ENCODE results near the gene RDH14. TPM values are rescaled to one million over a fixed set of nuclear protein-coding genes. Genes with fewer than 3 reads are reported as not detected.

The RDH14 gene
- polyA plus RNA-seq, 2 of the 4 experiments (the other 2 are of a cell fraction) = 37.0 to 44.5 TPM

- Histone ChIP-seq H3K4me2 (no peak overlapping the region), H3K9me3 (no peaks in the 10 kb centered on the region), H3K4me1 (no peaks in the 10 kb centered on the region), H3K4me3 (no peak overlapping the region), H3K27ac (no peak overlapping the region)
- FAIRE-seq = no peak
- 55% methylated on average over 2 of the region's 2 CpGs for WGBS (ENCODE audit: missing lambda C conversion rate)
- no peak for ATAC-seq
- POLR2A ChIA-PET = no interaction called here
- CTCF ChIA-PET = interaction anchor here (0.6 kb wide), 1 partner anchor 14 kb away, joined by 3 read pairs; no protein-coding TSS in a partner anchor
- TF ChIP-seq HDAC2 (IDR thresholded peaks at IDR 0.05) (no peak), KDM1A (IDR thresholded peaks at IDR 0.05; ENCODE audit: low read depth) (no peak), CEBPB (IDR thresholded peaks at IDR 0.05) (no peak), EHF (CRISPR knock-in tag; IDR thresholded peaks at IDR 0.05) (no peak), NR3C1 (IDR thresholded peaks at IDR 0.05) (no peak), MAFK (IDR thresholded peaks at IDR 0.05; ENCODE audit: partially characterized antibody) (no peak), EP300 (IDR thresholded peaks at IDR 0.05) (no peak), HOXB13 (CRISPR knock-in tag; IDR thresholded peaks at IDR 0.05; ENCODE audit: low read depth) (no peak), TFCP2L1 (CRISPR knock-in tag; IDR thresholded peaks at IDR 0.05) (no peak), RAD21 (conservative IDR thresholded peaks at IDR 0.05 in 1 of 2, IDR thresholded peaks at IDR 0.05 in 1 of 2) (no peak), PHF8 (IDR thresholded peaks at IDR 0.05; ENCODE audit: borderline replicate concordance, low read depth) (no peak), NFE2L2 (conservative IDR thresholded peaks at IDR 0.05; ENCODE audit: low read length) (no peak), MAZ (IDR thresholded peaks at IDR 0.05; ENCODE audit: borderline replicate concordance, low read depth, low read length) (no peak), GATA3 (IDR thresholded peaks at IDR 0.05; ENCODE audit: borderline replicate concordance) (no peak), EHMT2 (IDR thresholded peaks at IDR 0.05; ENCODE audit: low read depth) (no peak), FOXS1 (CRISPR knock-in tag; IDR thresholded peaks at IDR 0.05) (no peak)
- DNase-seq (ENCODE audit: low read depth in 1 of 2, low spot score in 1 of 2) = no peak
Measured at GRCh38 chr2:18525236-18525635, 35.2 kb downstream of the RDH14 start.

GRCh38 chr2:18522484-18523146, 37.8 kb downstream of the RDH14 start:
- DNase-seq (ENCODE audit: low read depth in 1 of 2, low spot score in 1 of 2) (no peak), FAIRE-seq (no peak), ATAC-seq (no peak)
- ChIA-PET CTCF (interaction anchor here (3.2 to 7.6 kb wide), 5 partner anchors 9 to 1342 kb away, joined by 9 to 88 read pairs (median 52); partner anchors contain the start of genes OSR1 and RDH14), POLR2A (no interaction called here)
- H3K9me3 ChIP-seq = no peaks in the 10 kb centered on the region
- WGBS (ENCODE audit: missing lambda C conversion rate) = 93% methylated on average over 2 of the region's 2 CpGs
- no peak overlapping the region for H3K4me3 ChIP-seq
- H3K27ac ChIP-seq = no peak overlapping the region
- TF ChIP-seq KDM5A (IDR thresholded peaks at IDR 0.05) = no peak
- no peak for TF ChIP-seq BCL3 (IDR thresholded peaks at IDR 0.05)
- no peak for TF ChIP-seq POLR2AphosphoS2 (conservative IDR thresholded peaks at IDR 0.05; ENCODE audit: low read length)
- no peak for TF ChIP-seq TP53 (CRISPR knock-in tag; IDR thresholded peaks at IDR 0.05)
- no peak for TF ChIP-seq NR3C1 (IDR thresholded peaks at IDR 0.05)
- no peak for TF ChIP-seq EHF (CRISPR knock-in tag; IDR thresholded peaks at IDR 0.05)
- TF ChIP-seq ZFP36 (IDR thresholded peaks at IDR 0.05; ENCODE audit: borderline replicate concordance, partially characterized antibody) = no peak
- TF ChIP-seq EHMT2 (IDR thresholded peaks at IDR 0.05; ENCODE audit: low read depth) = no peak
- no peak for TF ChIP-seq SMC3 (IDR thresholded peaks at IDR 0.05)
- no peak for TF ChIP-seq FOSL2 (IDR thresholded peaks at IDR 0.05)
- no peak for TF ChIP-seq FOSL2 (CRISPR knock-in tag; IDR thresholded peaks at IDR 0.05)
- TF ChIP-seq MAFK (IDR thresholded peaks at IDR 0.05; ENCODE audit: partially characterized antibody) = no peak
- no peak for TF ChIP-seq ZC3H11A (IDR thresholded peaks at IDR 0.05)
- TF ChIP-seq RFX5 (IDR thresholded peaks at IDR 0.05) = no peak
- no peak overlapping the region for H3K4me2 ChIP-seq
- no peaks in the 10 kb centered on the region for H3K4me1 ChIP-seq

Measured in A549 (cell line).